ENCODE results near the gene GALNT10.

GALNT10 gene

DNA sequence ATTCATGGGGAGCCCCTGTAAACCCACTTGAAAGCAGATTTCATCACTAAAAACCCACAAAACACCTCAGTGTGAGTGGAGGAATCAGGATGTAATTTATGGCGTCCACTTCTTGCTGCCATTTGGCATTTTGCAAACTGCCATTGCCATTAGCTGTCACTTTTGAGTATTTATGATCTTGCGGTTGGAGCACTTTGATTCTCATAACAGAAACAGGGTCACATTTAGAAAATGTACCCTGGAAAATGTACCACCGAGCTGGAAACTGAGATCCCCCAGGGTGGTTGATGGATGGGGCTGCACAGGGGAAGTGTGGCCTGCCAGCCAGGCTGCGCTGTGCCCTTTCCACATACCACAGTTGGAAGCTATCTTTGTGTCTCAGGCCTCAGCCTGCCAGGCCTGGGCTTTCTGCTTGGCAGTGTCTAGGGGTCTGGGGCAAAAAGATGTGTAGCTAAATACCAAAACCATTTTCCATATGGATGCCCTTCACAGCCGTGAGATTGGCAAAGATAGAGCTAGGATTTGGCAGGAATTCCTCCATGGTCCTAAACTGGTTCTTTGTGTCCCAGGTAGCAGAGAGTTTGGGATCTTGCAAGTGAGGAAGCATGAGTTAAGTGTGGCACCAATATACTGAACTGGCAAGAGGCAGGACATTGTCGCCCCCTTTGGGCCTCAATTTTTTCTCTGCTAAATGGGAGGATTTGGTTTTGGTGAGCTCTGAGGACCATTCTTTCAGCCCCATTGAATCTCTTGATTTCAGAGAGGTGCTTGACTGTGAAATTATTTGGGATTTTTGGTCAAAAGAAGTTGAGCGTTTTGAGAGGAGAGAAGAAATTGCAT, 46.2 kb downstream of the GALNT10 start:
- peak; percentile 43 for DNase-seq

DNA sequence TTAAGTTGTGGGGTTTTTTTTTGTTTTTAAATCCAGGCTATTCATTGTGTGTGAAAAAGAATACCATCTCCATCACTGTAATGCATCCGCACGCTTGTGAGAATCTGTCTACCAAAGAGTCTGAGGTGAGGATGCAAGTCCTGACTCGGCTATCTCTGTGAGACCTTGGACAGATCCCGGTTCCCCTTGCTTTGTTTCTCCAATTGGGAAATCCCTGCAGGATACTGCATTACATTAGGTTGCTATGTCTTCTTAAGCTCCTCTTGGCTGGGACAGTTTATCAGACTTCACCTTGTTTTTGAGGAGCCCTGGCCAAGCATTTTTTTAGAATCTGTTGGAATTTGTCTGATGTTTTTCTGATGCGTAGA, 46.8 kb downstream of the GALNT10 start:
- DNase-seq = no peak

DNA sequence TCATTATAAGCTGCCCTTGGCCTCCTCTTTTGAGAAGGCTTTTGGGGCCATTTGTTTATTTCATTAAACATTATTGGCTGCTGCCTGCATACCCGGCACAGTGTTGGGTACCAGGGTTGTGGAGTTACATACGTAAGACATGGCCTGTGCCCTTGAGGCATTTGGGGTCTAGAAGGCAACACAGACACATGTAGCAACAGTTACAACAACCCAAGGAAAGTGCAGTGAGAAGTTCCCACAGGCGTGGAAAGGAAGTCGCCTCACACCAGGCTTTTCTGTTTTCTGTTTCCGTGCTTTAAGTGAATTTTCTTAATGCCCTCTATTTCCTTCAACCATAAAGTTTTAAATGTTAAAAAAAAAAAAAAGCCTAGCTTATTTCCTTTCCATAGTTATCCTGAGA, 47.4 kb downstream of the GALNT10 start:
- DNase-seq = no peak

DNA sequence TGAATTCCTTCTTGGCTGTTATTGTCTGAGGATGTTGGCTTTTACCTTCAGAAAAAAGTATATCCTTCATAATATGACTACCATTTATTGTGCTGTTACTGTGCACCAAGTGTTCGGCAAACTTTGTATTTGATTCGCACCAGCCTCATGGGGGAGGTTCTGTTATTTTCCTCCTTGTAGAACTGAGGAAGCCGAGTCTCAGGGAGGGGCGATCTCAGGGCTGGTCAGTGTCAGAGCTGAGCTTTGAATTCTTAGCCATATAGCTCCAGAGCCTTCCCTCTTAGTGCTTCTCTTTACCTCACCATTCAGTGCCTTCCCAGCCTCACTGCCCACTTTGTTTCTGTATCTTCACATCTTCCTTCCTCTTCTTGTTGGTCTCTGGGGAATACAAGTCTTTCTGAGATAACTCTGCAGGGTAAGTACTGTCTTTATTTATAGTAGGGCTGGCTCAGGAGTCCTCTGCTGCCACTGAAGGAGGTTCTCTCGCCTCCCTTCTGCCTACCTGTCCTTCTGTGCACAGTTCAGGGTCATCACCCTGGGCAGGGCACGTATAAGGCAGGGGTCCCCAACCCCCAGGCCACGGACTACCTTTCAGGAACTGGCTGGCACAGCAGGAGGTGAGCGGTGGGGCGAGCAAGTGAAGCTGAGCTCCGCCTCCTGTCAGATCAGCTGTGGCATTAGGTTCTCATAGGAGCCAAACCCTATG, 48.4 kb downstream of the GALNT10 start:
- DNase-seq = no peak

DNA sequence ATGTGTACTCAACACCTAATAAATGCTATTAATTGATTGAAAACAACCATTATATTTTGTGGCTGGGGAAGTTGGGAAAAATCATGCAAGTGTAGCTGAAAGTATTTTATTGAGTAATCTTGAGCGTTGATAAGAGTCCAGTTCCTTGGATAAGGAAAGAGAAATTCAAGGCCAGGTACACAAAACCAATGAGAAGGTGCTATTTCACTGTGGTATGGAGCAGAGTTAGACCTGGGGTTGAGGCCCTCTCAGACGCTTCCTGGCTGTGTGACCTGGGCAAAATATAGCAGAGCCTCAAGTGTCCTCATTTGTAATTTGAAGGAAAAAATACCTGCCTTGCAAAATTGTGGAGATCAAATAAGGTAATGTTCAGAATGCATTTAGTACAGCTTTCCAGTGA, 50.1 kb downstream of the GALNT10 start:
- DNase-seq = no peak

DNA sequence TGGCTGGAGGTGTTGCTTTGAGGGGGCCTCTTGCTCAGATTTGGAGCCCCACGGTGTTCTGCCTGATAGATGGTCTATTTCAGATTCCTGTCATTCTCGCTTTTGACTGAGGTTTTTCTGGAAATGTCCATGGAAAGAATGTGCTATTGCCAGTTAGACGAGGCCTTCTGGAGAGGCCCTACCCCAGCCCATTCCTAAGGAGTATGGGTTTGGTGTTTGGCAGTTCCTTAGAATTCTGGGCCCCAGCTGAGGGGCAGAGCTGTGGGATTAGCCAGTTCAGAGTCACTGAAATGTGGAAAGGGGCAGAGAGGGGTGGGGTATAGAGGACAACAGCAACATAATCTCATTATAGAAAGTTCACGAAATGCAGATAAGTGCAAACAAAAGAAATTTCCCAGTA, 50.5 kb downstream of the GALNT10 start:
- DNase-seq = no peak

DNA sequence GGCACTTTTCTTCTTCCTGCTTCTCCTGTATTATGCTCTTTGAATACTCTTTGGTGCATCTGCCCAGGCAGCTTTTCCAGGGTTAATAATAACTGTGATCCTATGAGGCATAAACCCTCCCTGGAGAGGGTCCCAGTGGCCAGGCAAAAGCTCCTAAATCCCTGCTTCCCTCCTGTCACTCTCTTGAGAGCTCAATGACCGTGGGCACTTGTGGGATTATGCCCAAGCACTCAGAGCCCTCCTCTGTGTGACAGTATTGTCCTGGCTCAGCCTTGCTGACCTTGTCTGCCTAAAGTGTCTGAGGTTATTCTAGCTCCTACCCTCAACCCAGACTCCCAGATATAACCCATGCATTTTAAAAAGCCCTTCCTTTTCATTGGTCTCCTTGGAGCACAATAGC, 51.9 kb downstream of the GALNT10 start:
- no peak for DNase-seq

DNA sequence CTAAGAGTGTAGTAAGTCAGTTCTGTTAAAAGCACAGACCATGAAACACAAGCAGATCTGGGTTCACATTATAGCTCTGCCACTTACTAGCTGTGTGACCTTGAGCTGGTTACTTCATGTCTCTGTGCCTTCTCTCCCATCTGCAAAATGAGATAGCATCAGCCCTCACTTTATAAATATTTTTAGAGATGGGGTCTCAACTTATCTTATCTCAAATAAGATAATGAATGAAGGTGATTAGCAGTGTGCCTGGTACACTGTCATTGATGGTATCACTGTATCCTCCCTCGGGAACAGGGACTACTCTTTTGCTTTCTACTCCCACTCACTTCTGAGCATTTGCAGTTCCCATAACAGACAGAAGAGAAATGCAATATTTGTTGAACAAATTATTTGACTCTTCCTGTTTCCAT, 52.4 kb downstream of the GALNT10 start:
- DNase-seq = no peak

DNA sequence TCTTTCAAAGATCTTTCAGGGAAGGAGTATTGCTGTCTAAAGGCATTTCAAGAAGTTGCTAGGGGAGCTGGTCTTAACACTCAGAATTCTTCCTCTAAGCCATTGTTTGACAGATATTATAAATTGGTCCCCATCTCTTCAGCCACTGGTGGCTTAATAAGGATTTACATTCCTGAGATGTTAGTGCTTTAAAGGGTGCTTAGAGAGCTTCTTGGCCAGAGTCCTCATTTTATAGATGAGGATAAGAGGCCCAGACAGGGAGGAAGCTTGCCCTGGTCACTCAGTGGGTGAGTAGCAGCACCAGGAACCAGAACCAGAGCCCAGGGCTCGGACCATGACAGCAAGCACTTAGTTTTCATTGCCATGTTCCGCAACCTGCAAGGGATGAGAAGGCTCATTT, 53.2 kb downstream of the GALNT10 start:
- DNase-seq = no peak

DNA sequence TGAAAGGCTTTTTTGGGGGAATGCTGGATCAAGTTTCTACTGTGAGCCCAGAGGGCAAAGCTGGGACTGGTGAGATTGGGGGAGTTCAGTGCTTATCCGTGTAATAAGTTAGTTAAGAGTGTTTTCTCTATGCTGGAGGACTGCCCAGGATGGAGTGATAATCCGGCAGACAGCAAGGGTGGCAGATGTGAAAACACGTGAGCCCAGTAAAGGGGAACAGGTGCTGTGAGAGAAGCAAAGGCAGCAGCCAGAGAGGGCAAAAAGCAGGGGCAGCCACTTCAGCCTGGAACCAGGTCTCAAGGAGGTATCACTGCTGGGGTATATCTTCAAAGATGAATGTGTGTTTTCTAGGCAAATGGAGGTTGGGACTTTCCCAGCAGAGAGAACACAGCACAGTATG, 53.9 kb downstream of the GALNT10 start:
- no peak for DNase-seq

DNA sequence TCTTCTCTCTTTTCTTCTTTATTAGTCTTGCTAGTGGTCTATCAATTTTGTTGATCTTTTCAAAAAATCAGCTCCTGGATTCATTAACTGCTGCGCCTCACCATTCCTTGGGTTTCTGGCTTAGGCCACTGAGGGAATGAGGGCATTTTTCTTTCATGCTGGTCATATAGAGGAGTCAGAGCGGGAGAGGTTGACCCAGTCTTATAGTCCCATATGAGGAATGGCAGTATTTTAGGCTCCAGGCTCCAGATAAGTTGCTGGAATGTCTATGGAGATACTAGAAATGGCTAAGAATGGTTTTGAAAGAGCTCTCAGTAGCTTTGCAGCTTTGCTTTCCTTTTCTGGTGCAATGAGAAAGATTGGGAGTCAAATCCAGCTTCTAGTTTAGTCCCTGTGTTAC, 58.2 kb downstream of the GALNT10 start:
- DNase-seq = no peak

DNA sequence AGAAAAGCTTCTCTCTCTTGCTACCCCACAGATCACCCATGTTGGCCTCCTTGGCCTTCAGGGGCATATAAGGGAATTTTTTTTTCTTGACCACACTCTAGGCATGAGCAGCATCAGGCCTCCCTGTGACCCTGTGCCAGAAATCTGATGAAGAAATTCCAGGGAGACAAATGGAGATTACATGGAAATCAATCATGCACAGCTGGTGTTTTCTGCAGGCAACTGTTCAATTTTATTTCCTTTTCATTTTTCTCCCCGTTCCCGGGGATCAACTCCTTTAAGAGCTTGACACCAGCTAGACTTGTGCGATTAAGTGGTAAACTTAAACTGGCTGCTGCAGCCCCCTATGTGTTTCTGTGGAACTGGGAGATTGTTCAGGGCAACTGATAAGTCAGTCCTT, 59.3 kb downstream of the GALNT10 start:
- DNase-seq = no peak

DNA sequence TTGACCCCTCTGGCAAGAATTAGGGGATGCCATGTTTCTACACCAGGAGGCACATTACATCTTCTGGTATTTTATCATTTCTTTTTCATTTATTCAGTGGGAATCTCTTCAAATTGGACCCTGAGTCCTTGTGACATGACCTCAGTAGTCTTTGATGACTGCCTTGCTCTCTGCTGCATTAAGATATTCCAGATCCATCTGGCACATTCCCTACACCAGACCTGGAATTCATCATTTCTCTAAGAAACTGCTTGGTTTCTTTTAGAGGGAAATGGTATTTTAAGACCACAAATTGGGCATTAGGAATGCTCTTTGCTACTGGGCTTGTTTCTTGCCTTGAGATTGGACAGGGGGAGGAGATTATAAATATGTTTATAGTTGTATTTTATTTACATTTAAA, 61.0 kb downstream of the GALNT10 start:
- no peak for DNase-seq

DNA sequence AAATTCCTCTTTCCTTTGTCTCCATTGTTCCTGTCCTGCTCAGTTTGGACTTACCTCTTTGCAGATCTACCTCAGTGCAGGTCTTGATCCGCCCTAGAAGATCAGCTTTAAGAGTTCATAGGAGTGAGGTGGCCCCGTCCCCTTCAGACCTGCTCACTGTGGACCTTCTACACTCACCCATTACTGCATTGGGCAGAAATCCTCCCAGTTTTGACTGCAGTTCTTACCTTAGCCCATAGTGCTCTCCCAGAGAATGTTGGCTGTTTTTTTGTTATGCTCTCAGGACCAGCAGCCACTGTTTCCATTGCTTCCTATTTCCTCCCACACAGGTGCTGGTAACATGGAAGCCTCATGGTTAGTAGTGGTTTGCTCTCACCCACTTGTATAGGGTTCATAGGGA, 63.3 kb downstream of the GALNT10 start:
- no peak for DNase-seq

DNA sequence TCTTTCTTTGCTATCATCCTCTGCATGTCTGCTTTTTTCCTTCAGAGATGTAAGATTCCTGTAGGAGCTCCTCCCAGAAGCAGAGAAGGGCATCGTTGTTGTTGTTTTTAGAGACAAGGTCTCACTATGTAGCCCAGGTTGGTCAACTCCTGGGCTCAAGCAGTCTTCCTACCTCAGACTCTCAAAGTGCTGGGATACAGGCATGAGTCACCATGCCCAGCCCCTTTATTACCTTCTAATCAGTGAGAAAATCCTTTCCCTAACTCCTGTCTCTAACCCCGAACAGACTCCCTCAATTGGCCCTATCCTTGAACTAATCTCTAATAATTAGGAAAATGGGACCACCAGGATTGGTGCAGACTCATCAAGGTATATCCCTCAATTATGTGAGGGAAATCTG, 64.4 kb downstream of the GALNT10 start:
- DNase-seq = no peak

DNA sequence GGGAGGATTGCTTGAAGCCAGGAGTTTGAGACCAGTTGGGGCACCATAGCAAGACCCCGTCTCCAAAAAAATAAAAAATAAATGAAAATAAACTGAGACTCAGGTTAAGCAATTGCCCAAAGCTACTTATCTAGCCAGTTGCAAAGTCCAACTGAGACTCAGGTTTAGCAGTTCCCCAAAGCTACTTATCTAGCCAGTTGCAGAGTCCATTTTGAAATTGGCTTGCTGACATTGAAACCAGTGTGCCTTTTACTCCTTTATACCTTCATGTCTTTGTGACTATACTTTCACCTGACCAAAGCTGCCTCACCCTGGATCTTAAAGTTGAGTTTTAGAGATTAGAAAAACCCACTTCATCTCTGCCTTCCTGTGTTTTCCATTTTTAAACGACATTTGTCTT, 66.5 kb downstream of the GALNT10 start:
- DNase-seq = no peak

DNA sequence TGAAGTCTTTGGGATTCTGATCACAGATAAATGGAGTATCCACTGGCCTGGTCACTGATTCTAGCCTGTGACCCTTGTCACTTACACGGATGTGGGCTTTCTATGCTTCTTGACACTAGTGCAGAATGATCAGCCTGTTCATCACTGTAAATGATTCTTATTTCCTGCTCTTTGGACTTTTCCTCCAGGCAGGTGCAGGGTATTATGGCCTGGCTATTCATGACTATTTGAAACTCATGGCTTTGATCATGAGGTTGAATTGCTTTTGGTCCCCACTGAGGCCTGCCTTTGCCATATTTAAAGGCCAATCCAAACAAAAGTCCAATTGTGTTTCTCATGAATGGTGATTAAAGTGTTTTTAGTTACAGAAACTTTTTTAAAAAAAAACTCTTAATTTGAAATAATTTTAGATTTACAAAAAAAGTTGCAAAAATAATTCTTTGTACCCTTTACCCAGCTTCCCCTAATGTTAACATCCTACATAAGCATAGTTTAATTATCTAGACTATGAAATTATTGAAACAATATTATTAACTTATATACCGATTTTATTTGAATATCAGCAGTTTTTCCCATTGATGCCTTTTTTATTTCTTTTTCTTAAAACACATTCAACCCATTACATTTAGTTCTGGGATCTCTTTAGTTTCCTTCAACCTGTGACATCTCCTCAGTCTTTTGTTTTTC, 68.1 kb downstream of the GALNT10 start:
- no peak for DNase-seq

DNA sequence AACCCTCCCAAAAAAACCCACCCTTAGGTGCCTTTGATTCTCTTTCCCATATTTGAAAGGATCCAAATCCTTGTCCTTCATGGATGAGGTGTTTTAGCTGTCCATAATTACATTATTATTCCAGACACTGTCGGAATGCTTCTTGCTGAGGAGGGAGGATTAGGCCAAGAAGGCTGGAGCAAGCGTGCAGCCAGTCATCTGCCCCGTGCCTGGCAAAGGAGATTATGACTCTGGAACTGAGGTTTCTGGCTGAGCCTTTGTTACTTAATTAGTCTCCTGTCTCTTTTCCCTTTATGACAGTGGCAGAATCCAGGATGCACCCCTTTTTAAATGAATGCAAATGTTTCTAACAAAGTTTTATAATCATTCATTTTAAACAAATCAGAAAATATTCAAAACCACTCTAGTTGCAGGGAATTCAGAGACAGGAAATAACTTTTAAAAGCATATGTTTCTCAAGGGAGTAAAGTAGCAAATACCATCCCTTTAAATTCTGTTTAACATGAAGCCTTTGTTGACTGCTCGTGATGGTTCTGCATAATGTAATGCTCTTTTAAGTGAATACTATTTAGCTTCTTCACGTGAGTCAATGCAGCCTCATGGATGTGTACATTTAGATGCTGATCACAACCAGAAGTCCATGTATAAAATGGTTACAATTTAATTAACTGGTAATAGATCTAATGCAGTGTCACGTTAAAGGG, 69.8 kb downstream of the GALNT10 start:
- DNase-seq = no peak

DNA sequence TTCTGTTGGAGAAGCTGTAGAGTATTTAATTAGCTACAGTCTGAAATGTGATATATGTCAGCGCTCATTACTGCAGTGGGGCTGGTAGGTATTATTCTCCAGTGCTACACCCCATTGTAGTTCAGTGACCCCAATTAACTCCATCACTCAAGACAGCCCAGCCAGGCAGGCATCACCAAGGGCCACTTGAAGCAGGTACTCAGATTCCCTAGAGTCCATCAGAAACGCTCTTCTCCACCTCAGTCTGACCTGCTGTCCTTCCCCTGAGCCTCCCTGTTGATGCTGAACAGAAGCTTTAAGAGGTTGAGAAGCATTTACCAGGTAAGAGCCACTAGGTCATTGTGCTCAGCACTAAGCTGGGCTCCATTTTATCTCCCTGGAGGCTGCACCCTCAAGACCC, 71.8 kb downstream of the GALNT10 start:
- DNase-seq = no peak

DNA sequence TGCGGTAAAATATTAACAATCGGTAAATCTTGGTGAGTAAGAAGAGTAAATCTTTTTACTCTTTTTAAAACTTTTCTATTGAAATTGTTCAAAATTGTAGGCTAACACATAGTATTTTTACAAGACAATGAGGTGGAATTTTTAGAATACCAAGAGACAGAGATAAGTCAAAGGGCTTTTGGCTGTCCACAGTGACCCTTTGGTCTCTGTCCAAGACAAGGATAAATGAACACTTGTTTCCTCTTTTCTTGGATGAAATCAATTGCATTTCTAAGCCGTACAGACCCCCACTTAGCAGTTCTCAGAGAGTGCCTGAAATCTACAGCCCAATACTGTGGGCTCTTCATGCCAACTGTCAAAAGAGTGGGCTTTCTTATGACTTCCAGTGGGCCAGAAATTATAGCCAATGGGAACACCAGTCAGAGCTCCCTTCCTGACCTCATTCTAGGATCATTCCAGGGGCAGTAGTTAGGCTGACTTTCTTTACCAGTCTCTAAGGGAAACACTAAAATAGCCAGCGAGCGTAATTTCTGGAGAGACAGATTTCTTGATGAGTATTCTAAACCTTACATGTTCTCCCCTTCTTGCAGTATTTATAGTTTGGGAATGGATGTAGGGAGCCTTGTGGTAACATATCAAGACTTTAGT, 74.1 kb downstream of the GALNT10 start:
- no peak for DNase-seq

DNA sequence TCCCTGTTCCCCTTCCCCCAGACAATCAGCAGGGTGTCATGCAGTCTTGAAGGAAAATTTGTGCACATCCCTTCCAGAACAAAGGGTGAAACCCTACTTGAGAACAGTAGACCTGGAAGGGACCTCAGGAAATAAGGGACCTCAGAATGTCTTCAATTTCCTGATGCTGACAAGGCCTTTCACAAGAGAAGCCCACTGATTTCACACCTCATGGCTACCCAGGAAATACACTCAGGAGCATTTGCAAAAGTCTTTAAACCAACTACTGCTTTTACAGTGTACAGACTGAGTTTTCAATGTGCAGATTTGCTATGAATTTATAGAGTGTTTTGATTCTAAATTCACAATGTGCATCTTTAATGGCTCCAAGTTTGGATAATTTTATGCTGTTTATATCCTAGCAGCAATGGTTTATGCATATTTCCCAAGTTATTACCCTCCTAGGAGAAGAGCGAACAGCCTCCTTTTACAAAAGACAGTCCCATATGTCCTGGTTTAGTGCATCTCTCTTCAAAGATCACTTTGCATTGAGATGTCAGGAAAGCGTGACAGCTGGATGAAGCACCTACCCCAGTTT, 74.8 kb downstream of the GALNT10 start:
- no peak for DNase-seq

DNA sequence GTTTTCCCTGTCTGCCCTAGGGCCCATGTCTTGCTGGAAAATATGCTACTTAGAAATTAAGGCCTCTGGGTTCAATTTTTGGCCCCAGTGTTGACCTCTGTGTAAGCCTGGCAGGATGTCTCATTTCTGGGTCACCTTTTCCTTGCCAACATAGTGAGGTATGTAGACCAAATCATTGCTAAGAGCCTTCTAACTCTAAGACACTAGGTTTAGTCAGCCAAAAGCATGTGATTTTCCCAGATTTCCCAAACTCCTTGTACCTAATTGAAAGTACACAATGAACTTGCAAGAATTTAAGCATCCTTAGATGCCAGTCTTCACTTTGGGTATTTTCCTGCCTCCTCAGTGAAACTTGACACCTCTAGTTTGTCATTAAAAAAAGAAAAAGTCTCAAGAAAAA, 77.0 kb downstream of the GALNT10 start:
- no peak for DNase-seq

DNA sequence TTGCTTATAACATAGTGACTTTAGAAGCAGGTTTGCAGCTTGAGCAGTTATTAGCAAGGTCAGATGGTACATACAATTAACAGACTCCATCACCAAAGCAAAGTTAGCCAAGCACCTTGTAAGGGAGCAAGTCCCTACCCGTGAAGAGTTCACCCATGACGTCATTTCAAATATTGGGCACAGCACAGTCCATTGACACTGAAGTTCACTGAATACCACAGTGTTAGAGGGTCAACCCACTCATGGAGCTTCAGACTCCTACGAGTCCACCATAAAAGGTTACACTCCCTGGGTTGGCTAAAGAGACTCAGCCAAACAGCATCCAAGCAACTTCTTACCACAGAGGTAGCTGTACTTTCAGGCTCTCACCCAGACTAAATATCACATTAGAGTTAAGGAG, 77.5 kb downstream of the GALNT10 start:
- no peak for DNase-seq
